Thyroid gland (tissue), 4 donors: ENCODE results near the gene ZAP70. TPM values are rescaled to one million over a fixed set of nuclear protein-coding genes. Genes with fewer than 3 reads are reported as not detected.
A peak's percentile ranks its signal among the peaks of the same experiment; 100 is the strongest.

Source experiments
- DNase-seq, 2 donors: peaks; one replicate each; pipeline ENCODE4 v3.0.0-alpha.2; 2019
- H3K27ac ChIP-seq, 3 donors: fragments of 200-600 bp; sonication (generic); 1 replicate in 2 of 3; 2 replicates in 1 of 3; pipeline ENCODE4 v1.5.1; 2016 to 2019; ENCODE audit warnings: mild to moderate bottlenecking in 1 of 3, moderate library complexity in 1 of 3
- H3K27me3 ChIP-seq: fragments of 200-600 bp; sonication (generic); one replicate; pipeline ENCODE4 v1.5.1; 2019
- H3K36me3 ChIP-seq, 2 donors: fragments of 200-600 bp; sonication (generic); one replicate each; pipeline ENCODE4 v1.5.1; 2016 to 2019
- H3K4me1 ChIP-seq, 2 donors: fragments of 200-600 bp; sonication (generic); one replicate each; pipeline ENCODE4 v1.5.1; 2017 to 2019
- H3K4me3 ChIP-seq, 3 donors: fragments of 200-600 bp; sonication (generic); replicated peaks in 1 of 3; 1 replicate in 2 of 3; 2 replicates in 1 of 3; pipeline ENCODE4 v1.5.1; 2016; ENCODE audit warnings: mild to moderate bottlenecking in 1 of 3
- H3K9me3 ChIP-seq: fragments of 200-600 bp; sonication (generic); one replicate; pipeline ENCODE4 v1.5.1; 2017
- POLR2A ChIP-seq, 2 donors: fragments of 450-650 bp; IDR thresholded peaks; one replicate each; pipeline ENCODE4 v1.6.1; 2017; ENCODE audit warnings: antibody characterized with exemption in 2 of 2, mild to moderate bottlenecking in 2 of 2, moderate library complexity in 1 of 2
- WGBS, 2 donors: methylation state at CpG; one replicate each; pipeline ENCODE4 v1.1.5; 2017; 5-methylcytosine and 5-hydroxymethylcytosine counted together
- intact Hi-C: fragments of 100-400 bp; cut with DNase I; formaldehyde crosslinking; loops from one replicate; pipeline ENCODE4 v1.15.1; 2023
- total RNA-seq, 4 donors: library from RNA; depleted of rRNA; stranded (reverse); fragments of >200 nt; gene quantifications; one replicate each; pipeline ENCODE4 v1.2.3, GENCODE V29; 2016
- TF ChIP-seq, protein P1 (sequence below), 6 experiments: fragments of 200-600 bp in 3 of 6; fragments of 450-650 bp in 3 of 6; sonication (generic) in 3 of 6; IDR thresholded peaks; one replicate each; pipeline ENCODE4 v1.5.1; 2016 to 2019; ENCODE audit warnings: antibody characterized with exemption in 6 of 6, mild to moderate bottlenecking in 2 of 6, inconsistent platforms in 1 of 6, moderate library complexity in 1 of 6

The ZAP70 gene
- total RNA-seq, 4 donors from 2014 or later: 4.0 to 7.6 (median 4.4) TPM

DNA sequence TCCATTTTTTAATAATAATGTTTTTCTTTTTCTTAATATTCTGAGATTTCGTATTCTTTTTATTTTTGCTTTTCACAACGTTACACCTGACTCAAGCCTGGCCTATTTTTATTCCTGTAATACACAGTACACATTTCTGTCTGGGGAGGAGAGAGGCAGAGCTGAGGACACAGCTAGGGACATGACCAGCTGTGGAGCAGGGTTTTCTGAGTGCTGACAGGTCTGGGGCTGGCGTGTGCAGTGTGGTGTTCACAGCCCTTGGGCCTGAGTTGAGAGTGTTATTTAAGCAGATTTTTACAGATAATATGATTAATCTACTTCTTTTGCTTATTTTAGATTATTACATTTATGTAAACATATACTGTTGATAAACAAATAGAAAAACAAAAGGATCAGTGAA, 55.9 kb downstream of the ZAP70 start:
- H3K27me3 ChIP-seq: no peaks in the 10 kb centered on the region
- H3K9me3 ChIP-seq: no peaks in the 10 kb centered on the region
- intact Hi-C loops: no loop called here
- peaks cover 5 to 18% of the 10 kb centered on the region in 2 donors for H3K4me1 ChIP-seq
- no peak for DNase-seq
- no peak overlapping the region for H3K4me3 ChIP-seq
- no peak overlapping the region for H3K27ac ChIP-seq
- TF ChIP-seq POLR2A (IDR thresholded peaks at IDR 0.05): no peak
- TF ChIP-seq, protein P1, sequence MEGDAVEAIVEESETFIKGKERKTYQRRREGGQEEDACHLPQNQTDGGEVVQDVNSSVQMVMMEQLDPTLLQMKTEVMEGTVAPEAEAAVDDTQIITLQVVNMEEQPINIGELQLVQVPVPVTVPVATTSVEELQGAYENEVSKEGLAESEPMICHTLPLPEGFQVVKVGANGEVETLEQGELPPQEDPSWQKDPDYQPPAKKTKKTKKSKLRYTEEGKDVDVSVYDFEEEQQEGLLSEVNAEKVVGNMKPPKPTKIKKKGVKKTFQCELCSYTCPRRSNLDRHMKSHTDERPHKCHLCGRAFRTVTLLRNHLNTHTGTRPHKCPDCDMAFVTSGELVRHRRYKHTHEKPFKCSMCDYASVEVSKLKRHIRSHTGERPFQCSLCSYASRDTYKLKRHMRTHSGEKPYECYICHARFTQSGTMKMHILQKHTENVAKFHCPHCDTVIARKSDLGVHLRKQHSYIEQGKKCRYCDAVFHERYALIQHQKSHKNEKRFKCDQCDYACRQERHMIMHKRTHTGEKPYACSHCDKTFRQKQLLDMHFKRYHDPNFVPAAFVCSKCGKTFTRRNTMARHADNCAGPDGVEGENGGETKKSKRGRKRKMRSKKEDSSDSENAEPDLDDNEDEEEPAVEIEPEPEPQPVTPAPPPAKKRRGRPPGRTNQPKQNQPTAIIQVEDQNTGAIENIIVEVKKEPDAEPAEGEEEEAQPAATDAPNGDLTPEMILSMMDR (IDR thresholded peaks at IDR 0.05): no peak
- 95 to 97% methylated on average over 3 of the region's 3 CpGs for WGBS, 2 donors
- peaks cover 6 to 10% of the 10 kb centered on the region in 2 donors for H3K36me3 ChIP-seq

GRCh38 chr2:97769711-97770110, 56.3 kb downstream of the ZAP70 start:
- Histone ChIP-seq H3K4me1 (peaks cover 5 to 18% of the 10 kb centered on the region in 2 donors), H3K4me3 (no peak overlapping the region), H3K36me3 (peaks cover 6 to 10% of the 10 kb centered on the region in 2 donors), H3K27ac (no peak overlapping the region), H3K27me3 (no peaks in the 10 kb centered on the region), H3K9me3 (no peaks in the 10 kb centered on the region)
- TF ChIP-seq, protein P1 (IDR thresholded peaks at IDR 0.05): no peak
- no peak for TF ChIP-seq POLR2A (IDR thresholded peaks at IDR 0.05)
- intact Hi-C loops: no loop called here
- DNase-seq: no peak
- 79 to 84% methylated on average over 3 of the region's 3 CpGs for WGBS, 2 donors

DNA sequence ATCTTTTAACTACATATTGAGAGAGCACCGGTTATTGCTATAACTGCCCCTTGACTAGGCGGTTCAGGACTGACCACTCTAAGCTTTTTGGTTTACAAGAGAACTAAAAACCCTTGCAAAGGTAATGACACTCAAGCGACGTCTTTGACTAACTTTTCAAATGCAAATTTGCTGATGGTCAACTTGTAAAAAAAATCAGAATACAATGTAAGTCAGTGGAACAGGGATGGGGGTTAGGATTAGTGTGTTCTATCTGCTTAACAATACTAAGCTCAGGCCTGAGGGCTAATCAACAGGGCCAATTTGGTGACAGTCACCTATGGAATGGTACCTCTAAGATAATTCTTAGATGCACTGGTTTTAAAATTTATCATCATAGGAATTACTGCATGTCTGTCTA, 57.1 kb downstream of the ZAP70 start:
- Histone ChIP-seq H3K27ac (no peak overlapping the region), H3K4me1 (peaks cover 1 to 12% of the 10 kb centered on the region in 2 donors), H3K9me3 (no peaks in the 10 kb centered on the region), H3K4me3 (no peak overlapping the region), H3K27me3 (no peaks in the 10 kb centered on the region), H3K36me3 (peaks cover 12 to 14% of the 10 kb centered on the region in 2 donors)
- TF ChIP-seq POLR2A (IDR thresholded peaks at IDR 0.05): no peak
- TF ChIP-seq, protein P1 (IDR thresholded peaks at IDR 0.05): no peak
- no peak for DNase-seq
- WGBS, 2 donors: 68 to 70% methylated on average over 4 of the region's 4 CpGs
- intact Hi-C loops: no loop called here

DNA sequence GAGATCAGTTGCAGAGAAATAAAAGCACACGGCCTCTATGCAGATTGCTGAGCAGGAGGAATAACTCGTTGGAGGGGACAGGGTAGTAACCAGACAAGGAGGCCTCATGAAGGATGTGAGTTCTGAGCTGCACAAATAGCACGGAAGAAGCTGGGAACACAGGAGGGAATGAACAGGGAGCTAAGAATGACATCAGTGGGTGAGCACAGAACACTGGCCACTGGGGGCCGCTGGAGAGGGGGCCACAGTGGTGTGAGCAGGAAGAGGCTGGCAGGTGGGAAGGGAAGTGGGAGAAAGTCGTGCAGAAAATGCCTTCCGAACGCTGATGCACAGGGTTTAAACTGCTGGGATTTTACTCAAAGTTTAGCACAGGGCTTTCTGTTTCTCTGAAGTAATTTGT, 61.0 kb downstream of the ZAP70 start:
- H3K36me3 ChIP-seq: peaks cover 14 to 18% of the 10 kb centered on the region in 2 donors
- DNase-seq: no peak

GRCh38 chr2:97775074-97775473, 61.7 kb downstream of the ZAP70 start:
- H3K27me3 ChIP-seq: no peaks in the 10 kb centered on the region
- no peak for TF ChIP-seq POLR2A (IDR thresholded peaks at IDR 0.05)
- TF ChIP-seq, protein P1 (IDR thresholded peaks at IDR 0.05): no peak
- no peak for DNase-seq
- H3K4me3 ChIP-seq: no peak overlapping the region
- H3K4me1 ChIP-seq: no peaks in the 10 kb centered on the region
- intact Hi-C loops: no loop called here
- 90 to 92% methylated on average over 10 to 11 of the region's 11 CpGs for WGBS, 2 donors
- H3K9me3 ChIP-seq: no peaks in the 10 kb centered on the region
- H3K36me3 ChIP-seq: peaks cover 14 to 18% of the 10 kb centered on the region in 2 donors
- no peak overlapping the region for H3K27ac ChIP-seq

More for the DNA sequence above, 61.0 kb downstream of the ZAP70 start:
- no peak overlapping the region for H3K27ac ChIP-seq
- no peaks in the 10 kb centered on the region for H3K4me1 ChIP-seq
- H3K4me3 ChIP-seq: no peak overlapping the region
- intact Hi-C loops: no loop called here
- no peaks in the 10 kb centered on the region for H3K9me3 ChIP-seq
- TF ChIP-seq, protein P1 (IDR thresholded peaks at IDR 0.05): peak in 1 of 6 experiments; percentile 4
- no peak for TF ChIP-seq POLR2A (IDR thresholded peaks at IDR 0.05)
- 67 to 76% methylated on average over 7 of the region's 7 CpGs for WGBS, 2 donors
- no peaks in the 10 kb centered on the region for H3K27me3 ChIP-seq
